ENCODE data around the gene UBE2O.

DNA sequence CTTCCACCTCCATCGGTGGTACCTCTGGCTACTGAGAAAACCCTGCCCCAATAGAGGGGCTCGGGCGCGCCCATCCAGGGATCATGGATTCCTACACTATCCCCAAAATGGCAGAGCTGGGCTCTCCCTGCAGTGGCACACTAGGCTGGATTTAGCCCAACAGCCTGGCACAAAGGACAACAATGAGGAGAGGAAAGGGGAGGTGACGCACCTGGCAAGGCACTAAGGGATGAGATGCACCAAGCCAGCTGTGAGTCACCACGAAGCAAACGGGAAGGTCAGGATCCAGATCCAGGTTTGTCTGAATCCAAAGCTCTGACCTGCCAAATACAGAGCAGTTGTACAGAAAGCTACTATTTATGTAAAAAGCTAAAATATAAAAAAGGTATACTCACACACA is 18.1 kb downstream of the UBE2O start:
- TF ChIP-seq, protein P1, sequence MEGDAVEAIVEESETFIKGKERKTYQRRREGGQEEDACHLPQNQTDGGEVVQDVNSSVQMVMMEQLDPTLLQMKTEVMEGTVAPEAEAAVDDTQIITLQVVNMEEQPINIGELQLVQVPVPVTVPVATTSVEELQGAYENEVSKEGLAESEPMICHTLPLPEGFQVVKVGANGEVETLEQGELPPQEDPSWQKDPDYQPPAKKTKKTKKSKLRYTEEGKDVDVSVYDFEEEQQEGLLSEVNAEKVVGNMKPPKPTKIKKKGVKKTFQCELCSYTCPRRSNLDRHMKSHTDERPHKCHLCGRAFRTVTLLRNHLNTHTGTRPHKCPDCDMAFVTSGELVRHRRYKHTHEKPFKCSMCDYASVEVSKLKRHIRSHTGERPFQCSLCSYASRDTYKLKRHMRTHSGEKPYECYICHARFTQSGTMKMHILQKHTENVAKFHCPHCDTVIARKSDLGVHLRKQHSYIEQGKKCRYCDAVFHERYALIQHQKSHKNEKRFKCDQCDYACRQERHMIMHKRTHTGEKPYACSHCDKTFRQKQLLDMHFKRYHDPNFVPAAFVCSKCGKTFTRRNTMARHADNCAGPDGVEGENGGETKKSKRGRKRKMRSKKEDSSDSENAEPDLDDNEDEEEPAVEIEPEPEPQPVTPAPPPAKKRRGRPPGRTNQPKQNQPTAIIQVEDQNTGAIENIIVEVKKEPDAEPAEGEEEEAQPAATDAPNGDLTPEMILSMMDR (IDR thresholded peaks at IDR 0.05; ENCODE audit: low read length): no peak
- no peak for TF ChIP-seq EZH2phosphoT487 (IDR thresholded peaks at IDR 0.05; ENCODE audit: low read length)

Measured in MM.1S (cell line).